ACC112 (cell line): ENCODE measurements around the gene NTSR1.

ENCODE experiments used
- H2AFZ ChIP-seq: fragments of 200-600 bp; sonication (generic); one replicate; pipeline ENCODE4 v1.6.0; 2017; ENCODE audit warnings: antibody characterized with exemption, low read length; ENCODE audit not compliant: unreplicated experiment
- H3K27ac ChIP-seq: fragments of 200-600 bp; sonication (generic); 2 replicates; pipeline ENCODE4 v1.5.1; 2014; ENCODE audit warnings: low read depth, mild to moderate bottlenecking, antibody characterized with exemption, low read length, moderate library complexity
- H3K27me3 ChIP-seq: fragments of 200-600 bp; sonication (generic); 2 replicates; pipeline ENCODE4 v1.6.1; 2014; ENCODE audit warnings: mild to moderate bottlenecking, antibody characterized with exemption, low read length, moderate library complexity, mixed read lengths; ENCODE audit not compliant: insufficient read depth
- H3K36me3 ChIP-seq: fragments of 200-600 bp; sonication (generic); 2 replicates; pipeline ENCODE4 v1.6.1; 2016; ENCODE audit warnings: mild to moderate bottlenecking, antibody characterized with exemption, low read length, moderate library complexity, mixed read lengths; ENCODE audit not compliant: insufficient read depth
- H3K4me1 ChIP-seq: fragments of 200-600 bp; sonication (generic); one replicate; pipeline ENCODE4 v1.6.1; 2016; ENCODE audit warnings: low read length, mixed read lengths; ENCODE audit not compliant: insufficient read depth, unreplicated experiment, control insufficient read depth
- H3K4me3 ChIP-seq: fragments of 200-600 bp; sonication (generic); 2 replicates; pipeline ENCODE4 v1.5.1; 2014; ENCODE audit warnings: mild to moderate bottlenecking, low read depth, low read length
- H3K79me2 ChIP-seq: fragments of 200-600 bp; sonication (generic); one replicate; pipeline ENCODE4 v1.6.0; 2016; ENCODE audit warnings: low read length; ENCODE audit not compliant: control insufficient read depth, unreplicated experiment, insufficient read depth

Gene NTSR1

GRCh38 chr20:62790075-62790474 is 81.4 kb downstream of the NTSR1 start:
- no peak overlapping the region for H2AFZ ChIP-seq
- no peak overlapping the region for H3K27ac ChIP-seq
- H3K27me3 ChIP-seq = no peaks in the 10 kb centered on the region
- no peak overlapping the region for H3K4me3 ChIP-seq
- peaks cover 3% of the 10 kb centered on the region for H3K4me1 ChIP-seq
- H3K36me3 ChIP-seq = no peaks in the 10 kb centered on the region
- H3K79me2 ChIP-seq = no peaks in the 10 kb centered on the region

- Histone ChIP-seq H3K36me3 (no peaks in the 10 kb centered on the region), H3K79me2 (no peaks in the 10 kb centered on the region), H2AFZ (no peak overlapping the region), H3K4me3 (no peak overlapping the region), H3K4me1 (peaks cover 3% of the 10 kb centered on the region), H3K27ac (no peak overlapping the region), H3K27me3 (no peaks in the 10 kb centered on the region)
Measured at GRCh38 chr20:62791301-62792181, 82.9 kb downstream of the NTSR1 start.

DNA sequence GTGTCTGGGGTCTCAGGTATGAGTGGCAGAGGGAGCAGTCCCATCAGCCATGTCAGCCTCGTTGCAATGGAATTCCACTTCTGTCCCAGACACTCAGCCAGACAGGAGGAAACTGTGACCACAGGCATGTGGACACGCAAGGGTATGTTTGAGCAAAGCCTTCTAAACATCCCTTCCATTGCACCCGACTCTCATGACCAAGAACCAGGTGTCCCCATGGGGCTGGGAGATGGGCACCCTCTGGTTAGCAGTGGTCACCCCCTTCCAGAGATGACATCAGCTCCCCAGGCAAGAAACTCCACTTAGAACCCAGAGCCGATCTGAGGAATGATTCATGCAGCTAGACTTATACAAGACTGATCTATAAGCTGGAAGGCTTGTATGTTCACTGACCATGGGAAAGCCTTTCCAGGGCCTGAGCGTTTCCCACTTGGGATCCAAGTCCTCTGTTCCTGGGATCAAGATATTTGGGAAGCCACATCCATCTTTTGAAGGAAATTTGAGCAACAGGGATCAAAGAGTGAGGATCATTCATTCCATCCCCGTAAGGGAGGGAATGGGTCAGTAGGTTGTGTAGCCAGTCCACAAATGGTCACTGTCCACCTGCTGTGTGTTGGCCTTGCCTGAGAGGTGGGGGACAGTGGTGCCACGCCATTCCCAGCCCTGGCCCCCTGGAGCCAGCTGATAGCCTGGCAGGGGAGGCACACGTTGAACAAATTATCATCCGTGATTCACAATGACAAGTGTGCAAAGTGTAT is 83.7 kb downstream of the NTSR1 start:
- Histone ChIP-seq H3K4me1 (peaks cover 3% of the 10 kb centered on the region), H2AFZ (no peak overlapping the region), H3K79me2 (peaks cover 4% of the 10 kb centered on the region), H3K4me3 (no peak overlapping the region), H3K27ac (no peak overlapping the region), H3K36me3 (no peaks in the 10 kb centered on the region), H3K27me3 (no peaks in the 10 kb centered on the region)

DNA sequence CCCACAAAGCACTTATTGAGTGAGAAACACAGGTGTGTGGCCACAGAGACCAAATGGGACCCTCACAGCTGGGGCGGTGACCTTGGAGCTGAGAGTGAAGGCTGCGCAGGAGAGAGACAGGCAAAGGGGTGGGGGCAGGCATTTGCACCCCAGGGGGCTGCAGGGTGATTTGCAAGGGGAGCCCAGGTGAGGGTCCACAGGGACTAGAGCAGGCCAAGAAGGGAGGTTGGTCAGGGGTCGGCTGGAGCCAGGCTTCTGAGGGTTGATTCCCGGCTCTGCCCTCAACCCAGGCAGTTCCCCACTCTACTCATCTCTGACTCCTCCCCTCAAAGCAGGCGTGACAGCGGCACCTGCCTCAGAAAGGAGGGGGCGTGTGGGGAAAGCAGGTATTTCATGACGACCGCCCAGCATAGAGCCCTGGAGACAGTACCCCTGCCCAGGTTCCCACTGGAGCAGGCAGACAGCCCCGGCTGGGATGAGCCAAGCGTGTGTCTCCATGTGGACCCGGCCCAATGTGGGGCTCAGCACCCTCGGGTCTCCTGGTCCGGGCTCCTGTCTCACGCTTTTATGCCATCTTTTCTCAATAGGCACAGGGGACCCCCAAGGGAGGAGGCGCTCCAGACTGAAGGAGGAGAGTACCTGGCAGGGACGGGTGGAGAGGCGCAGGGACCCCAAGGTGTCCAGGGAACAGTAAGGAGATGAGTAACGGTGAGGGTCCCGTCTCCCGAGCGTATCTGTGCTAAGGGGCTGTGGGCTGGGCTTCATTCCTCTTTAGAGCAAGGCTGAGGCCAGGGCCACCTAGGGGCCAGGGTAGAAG is 84.5 kb downstream of the NTSR1 start:
- Histone ChIP-seq H3K79me2 (peaks cover 4% of the 10 kb centered on the region), H3K27me3 (no peaks in the 10 kb centered on the region), H2AFZ (no peak overlapping the region), H3K27ac (no peak overlapping the region), H3K4me1 (peaks cover 5% of the 10 kb centered on the region), H3K4me3 (no peak overlapping the region), H3K36me3 (no peaks in the 10 kb centered on the region)

- Histone ChIP-seq H3K27ac (no peak overlapping the region), H3K4me3 (peak overlapping the region; percentile 61), H3K36me3 (0 out of 2 replicates have a peak, but pooled peaks cover 3% of the 10 kb centered on the region), H3K27me3 (no peaks in the 10 kb centered on the region), H3K4me1 (peaks cover 5% of the 10 kb centered on the region), H2AFZ (peak overlapping the region; percentile 64), H3K79me2 (peaks cover 4% of the 10 kb centered on the region)
Measured at GRCh38 chr20:62793757-62794006, 85.0 kb downstream of the NTSR1 start.

DNA sequence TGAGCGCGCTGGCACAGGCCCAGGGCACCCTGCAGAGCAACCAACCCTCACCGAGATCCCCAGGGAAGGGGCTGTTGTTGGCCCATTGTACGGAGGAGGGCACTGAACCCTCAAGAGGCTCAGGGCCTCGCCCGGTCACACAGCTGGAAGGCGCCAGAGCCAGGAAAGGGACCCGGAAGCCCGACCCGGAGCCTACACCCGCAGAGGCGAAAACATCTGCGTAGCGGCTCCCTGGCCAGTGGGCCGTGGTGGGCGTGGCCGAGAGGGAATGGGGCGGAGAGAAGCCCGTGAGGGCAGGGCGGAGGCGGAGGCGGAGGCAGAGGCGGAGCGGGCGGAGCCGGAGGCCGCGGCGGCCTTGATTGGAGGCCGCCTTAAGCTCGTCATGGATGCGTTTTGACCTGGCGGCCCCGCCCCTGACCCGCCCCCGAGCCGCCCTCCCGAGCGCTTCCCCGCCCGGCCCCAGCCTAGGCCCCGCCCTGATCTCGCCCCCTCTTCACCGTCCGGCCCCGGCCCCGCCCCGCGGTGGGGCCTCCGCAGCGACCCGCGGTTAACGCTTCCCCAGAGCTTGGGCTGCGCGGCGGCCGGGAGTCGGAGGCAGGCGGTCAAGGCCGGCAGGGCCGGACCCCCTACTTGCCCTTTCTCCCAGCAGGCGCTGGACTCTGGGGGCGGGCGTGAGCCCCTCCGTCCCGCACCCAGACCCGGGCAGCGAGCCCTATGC is 85.5 kb downstream of the NTSR1 start:
- peaks cover 4% of the 10 kb centered on the region for H3K79me2 ChIP-seq
- peak overlapping the region; percentile 82 for H3K4me3 ChIP-seq
- H3K36me3 ChIP-seq = 0 out of 2 replicates have a peak, but pooled peaks cover 8% of the 10 kb centered on the region
- H3K27ac ChIP-seq = peak overlapping the region; percentile 57; the same call in 1 of the 2 replicates
- peak overlapping the region; percentile 78 for H2AFZ ChIP-seq
- H3K27me3 ChIP-seq = no peaks in the 10 kb centered on the region
- peaks cover 5% of the 10 kb centered on the region for H3K4me1 ChIP-seq

- H2AFZ ChIP-seq = peak overlapping the region; percentile 75
- H3K27ac ChIP-seq = peak overlapping the region; percentile 57
Measured at GRCh38 chr20:62795023-62795761, 86.6 kb downstream of the NTSR1 start.

DNA sequence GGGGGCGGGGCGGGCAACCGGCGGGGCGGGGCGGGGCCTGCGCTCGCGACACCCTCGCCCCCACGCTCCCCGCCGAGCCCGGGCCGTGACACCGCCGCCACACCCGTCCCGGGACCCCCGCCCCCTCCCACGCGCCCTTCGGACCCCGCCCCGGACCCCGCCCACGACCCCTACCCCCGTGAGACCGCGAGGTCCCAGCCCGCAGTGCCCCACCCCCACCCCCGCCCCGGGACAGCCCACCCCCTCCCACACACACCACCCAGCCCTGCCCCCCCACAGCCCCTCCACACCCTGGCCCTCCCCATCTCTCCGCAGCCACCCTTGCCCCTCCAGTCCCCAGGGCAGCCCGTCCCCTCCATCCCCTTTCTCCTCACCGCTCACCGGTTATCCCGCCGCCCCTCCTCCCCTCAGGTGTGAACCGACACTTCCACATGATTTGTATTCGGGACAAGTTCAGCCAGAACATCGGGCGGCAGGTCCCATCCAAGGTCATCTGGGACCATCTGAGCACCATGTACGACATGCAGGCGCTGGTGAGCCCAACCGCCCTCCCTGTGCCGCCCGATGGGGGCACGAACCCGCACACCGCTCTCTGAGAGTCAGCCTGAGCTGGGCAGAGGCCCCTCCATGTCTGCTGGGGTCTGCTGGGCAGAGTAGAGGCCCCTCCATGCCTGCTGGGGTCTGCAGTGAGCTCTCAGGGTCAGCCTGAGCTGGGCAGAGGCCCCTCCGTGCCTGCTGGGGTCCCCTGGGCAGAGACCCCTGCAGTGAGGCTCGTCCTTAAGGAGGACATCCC is 88.3 kb downstream of the NTSR1 start:
- 0 out of 2 replicates have a peak, but pooled peaks cover 11% of the 10 kb centered on the region for H3K36me3 ChIP-seq
- H3K27ac ChIP-seq = no peak overlapping the region
- no peaks in the 10 kb centered on the region for H3K27me3 ChIP-seq
- H3K4me1 ChIP-seq = peaks cover 2% of the 10 kb centered on the region
- H3K4me3 ChIP-seq = peak overlapping the region; percentile 82
- no peak overlapping the region for H2AFZ ChIP-seq
- peaks cover 4% of the 10 kb centered on the region for H3K79me2 ChIP-seq

More at GRCh38 chr20:62795023-62795761, 86.6 kb downstream of the NTSR1 start:
- Histone ChIP-seq H3K36me3 (0 out of 2 replicates have a peak, but pooled peaks cover 11% of the 10 kb centered on the region), H3K79me2 (peaks cover 4% of the 10 kb centered on the region), H3K27me3 (no peaks in the 10 kb centered on the region), H3K4me3 (peak overlapping the region; percentile 82), H3K4me1 (peaks cover 5% of the 10 kb centered on the region)
